Mesothelial cell of epicardium (in vitro differentiated cells): ENCODE data around the gene MTFP1. TPM values are rescaled to one million over a fixed set of nuclear protein-coding genes. Genes with fewer than 3 reads are reported as not detected.

Source experiments
- DNase-seq, 2 experiments: peaks; one replicate each; pipeline ENCODE4 v3.0.0; 2021; ENCODE audit warnings: low spot score in 2 of 2; ENCODE audit not compliant: unreplicated experiment in 2 of 2
- H3K27ac Mint-ChIP-seq: 2 replicates; pipeline ENCODE4 v1.8.0; 2021; ENCODE audit warnings: mixed read lengths
- H3K27me3 Mint-ChIP-seq: 2 replicates; pipeline ENCODE4 v1.8.0; 2021; ENCODE audit warnings: low read depth, mixed read lengths
- H3K36me3 Mint-ChIP-seq: 2 replicates; pipeline ENCODE4 v1.8.0; 2021; ENCODE audit warnings: mixed read lengths
- H3K4me1 Mint-ChIP-seq: 2 replicates; pipeline ENCODE4 v1.8.0; 2021; ENCODE audit warnings: mixed read lengths
- H3K4me3 Mint-ChIP-seq: 2 replicates; pipeline ENCODE4 v1.8.0; 2021; ENCODE audit warnings: mild to moderate bottlenecking, moderate library complexity, mixed read lengths
- H3K9me3 Mint-ChIP-seq: 2 replicates; pipeline ENCODE4 v1.8.0; 2021; ENCODE audit warnings: mixed read lengths
- total RNA-seq: library from RNA; stranded (reverse); gene quantifications from 3 replicates; pipeline ENCODE4 v1.2.1, GENCODE V29; 2021
- TF ChIP-seq, protein P1 (sequence below): fragments of 200-600 bp; sonication (generic); IDR thresholded peaks from one replicate; pipeline ENCODE4 v1.5.0; 2021; ENCODE audit warnings: antibody characterized with exemption; ENCODE audit not compliant: unreplicated experiment

The MTFP1 gene
- total RNA-seq, 1 donor from 2014 or later = 8.2 TPM

DNA sequence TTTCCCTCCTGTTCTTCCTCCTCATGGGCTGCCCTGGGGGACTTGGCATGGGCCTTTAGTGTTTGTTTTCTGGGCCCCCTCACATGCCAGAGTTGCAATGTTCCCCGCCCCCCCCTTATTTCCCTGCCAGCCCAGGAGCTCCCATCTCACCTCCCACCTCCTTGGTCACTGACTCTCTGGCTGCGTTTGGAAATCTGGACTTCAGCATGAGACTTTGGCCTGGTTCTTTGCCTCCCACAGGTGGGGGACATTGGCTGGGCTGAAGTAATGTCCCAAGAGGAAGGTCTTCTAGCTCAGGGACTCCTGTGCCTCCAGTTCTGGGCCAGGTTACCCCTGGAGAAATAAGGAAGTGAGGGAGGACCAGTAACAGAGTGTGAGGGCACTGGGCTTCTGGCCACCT, 7.0 kb downstream of the MTFP1 start:
- TF ChIP-seq, protein P1, sequence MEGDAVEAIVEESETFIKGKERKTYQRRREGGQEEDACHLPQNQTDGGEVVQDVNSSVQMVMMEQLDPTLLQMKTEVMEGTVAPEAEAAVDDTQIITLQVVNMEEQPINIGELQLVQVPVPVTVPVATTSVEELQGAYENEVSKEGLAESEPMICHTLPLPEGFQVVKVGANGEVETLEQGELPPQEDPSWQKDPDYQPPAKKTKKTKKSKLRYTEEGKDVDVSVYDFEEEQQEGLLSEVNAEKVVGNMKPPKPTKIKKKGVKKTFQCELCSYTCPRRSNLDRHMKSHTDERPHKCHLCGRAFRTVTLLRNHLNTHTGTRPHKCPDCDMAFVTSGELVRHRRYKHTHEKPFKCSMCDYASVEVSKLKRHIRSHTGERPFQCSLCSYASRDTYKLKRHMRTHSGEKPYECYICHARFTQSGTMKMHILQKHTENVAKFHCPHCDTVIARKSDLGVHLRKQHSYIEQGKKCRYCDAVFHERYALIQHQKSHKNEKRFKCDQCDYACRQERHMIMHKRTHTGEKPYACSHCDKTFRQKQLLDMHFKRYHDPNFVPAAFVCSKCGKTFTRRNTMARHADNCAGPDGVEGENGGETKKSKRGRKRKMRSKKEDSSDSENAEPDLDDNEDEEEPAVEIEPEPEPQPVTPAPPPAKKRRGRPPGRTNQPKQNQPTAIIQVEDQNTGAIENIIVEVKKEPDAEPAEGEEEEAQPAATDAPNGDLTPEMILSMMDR = no peak
- Mint-ChIP-seq H3K36me3 (no peaks in the 10 kb centered on the region), H3K9me3 (no peaks in the 10 kb centered on the region), H3K4me3 (no peak overlapping the region), H3K27ac (no peak overlapping the region), H3K4me1 (no peaks in the 10 kb centered on the region), H3K27me3 (no peaks in the 10 kb centered on the region)
- no peak for DNase-seq

DNA sequence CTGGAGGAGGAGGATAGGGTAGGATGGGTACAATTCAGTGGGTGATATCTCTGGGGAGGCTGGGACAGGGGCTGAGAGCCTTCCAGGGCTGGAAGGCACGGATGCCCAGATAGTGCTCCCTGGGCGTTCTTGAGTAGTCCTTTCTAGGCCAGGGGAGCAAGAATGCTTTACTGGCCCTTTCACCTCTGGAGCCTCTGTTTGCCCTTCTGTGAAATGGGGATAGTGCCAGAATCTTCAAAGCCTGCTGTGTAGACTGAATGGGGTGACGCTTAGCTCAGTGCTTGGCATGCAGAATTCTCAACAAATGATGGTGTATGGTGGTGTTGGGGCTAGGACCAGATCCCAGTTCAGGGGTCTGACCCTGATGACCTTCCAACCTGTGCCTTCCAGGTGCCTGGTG, 7.7 kb downstream of the MTFP1 start:
- DNase-seq = no peak
- no peak overlapping the region for H3K4me3 Mint-ChIP-seq
- H3K9me3 Mint-ChIP-seq = no peaks in the 10 kb centered on the region
- H3K27ac Mint-ChIP-seq = no peak overlapping the region
- H3K4me1 Mint-ChIP-seq = no peaks in the 10 kb centered on the region
- H3K27me3 Mint-ChIP-seq = no peaks in the 10 kb centered on the region
- no peaks in the 10 kb centered on the region for H3K36me3 Mint-ChIP-seq
- TF ChIP-seq, protein P1 = no peak

DNA sequence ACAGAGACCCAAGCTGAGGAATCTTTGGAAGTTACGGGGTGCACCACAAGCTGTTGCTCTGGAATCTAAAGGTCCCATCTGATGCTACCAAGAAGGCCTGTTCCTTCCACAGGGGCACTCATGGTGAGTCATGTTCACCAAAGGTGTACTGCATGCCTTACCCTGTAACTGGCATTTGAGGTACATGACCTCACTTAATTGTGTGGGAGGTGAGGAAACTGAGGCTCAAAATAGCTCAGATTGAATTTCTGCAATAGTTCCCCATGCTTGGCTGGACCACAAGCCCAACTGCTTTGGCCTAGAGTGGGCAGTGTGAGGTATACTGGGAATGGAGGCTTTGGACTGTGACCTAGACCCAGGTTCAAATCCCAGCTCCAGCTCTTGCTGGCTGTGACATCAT, 8.2 kb downstream of the MTFP1 start:
- Mint-ChIP-seq H3K36me3 (no peaks in the 10 kb centered on the region), H3K27me3 (no peaks in the 10 kb centered on the region), H3K27ac (no peak overlapping the region), H3K9me3 (no peaks in the 10 kb centered on the region), H3K4me3 (no peak overlapping the region), H3K4me1 (no peaks in the 10 kb centered on the region)
- TF ChIP-seq, protein P1 = no peak
- no peak for DNase-seq

DNA sequence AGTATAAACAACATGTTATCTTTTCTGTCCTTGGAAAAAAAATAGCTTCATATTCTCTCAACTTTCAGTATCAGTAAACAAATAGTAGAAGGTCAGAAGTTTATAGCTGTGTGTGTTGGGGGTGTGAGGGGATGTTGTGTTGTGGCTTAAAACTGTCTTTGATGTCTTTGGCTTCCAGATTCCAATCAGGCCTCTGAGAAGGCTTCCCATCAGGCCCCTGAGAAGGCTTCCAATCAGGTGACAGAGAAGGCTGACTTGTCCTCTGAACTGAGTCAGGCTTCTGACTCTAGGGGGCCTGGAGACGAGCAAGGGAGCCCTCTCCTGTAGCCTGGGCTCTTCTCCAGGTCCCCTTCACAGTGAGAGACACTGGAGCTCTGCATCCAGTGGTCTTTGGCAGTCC, 9.3 kb downstream of the MTFP1 start:
- Mint-ChIP-seq H3K27me3 (no peaks in the 10 kb centered on the region), H3K4me1 (no peaks in the 10 kb centered on the region), H3K27ac (no peak overlapping the region), H3K4me3 (no peak overlapping the region), H3K36me3 (no peaks in the 10 kb centered on the region), H3K9me3 (no peaks in the 10 kb centered on the region)
- no peak for DNase-seq
- TF ChIP-seq, protein P1 = no peak

DNA sequence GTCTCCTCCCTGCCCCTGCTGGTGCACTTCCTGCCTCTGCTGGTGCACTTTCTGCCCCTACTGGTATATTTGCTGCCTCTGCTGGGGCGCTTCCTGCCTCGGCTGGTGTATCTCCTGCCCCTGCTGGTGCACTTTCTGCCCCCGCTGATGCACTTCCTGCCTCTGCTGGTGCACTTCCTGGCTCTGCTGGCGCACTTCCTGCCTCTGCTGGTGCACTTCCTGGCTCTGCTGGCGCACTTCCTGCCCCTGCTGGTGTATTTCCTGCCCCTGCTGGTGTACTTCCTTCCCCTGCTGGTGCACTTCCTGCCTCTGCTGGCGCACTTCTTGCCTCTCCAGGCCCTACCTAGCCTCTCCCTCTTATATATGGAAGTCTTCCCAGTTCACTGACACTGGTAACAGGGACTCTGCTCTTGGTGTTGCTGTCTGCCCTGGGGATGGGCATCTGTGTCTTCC, 10.1 kb downstream of the MTFP1 start:
- H3K36me3 Mint-ChIP-seq = no peaks in the 10 kb centered on the region
- no peaks in the 10 kb centered on the region for H3K27me3 Mint-ChIP-seq
- H3K27ac Mint-ChIP-seq = no peak overlapping the region
- no peak for DNase-seq
- H3K4me1 Mint-ChIP-seq = no peaks in the 10 kb centered on the region
- H3K4me3 Mint-ChIP-seq = no peak overlapping the region
- TF ChIP-seq, protein P1 = no peak
- H3K9me3 Mint-ChIP-seq = no peaks in the 10 kb centered on the region

DNA sequence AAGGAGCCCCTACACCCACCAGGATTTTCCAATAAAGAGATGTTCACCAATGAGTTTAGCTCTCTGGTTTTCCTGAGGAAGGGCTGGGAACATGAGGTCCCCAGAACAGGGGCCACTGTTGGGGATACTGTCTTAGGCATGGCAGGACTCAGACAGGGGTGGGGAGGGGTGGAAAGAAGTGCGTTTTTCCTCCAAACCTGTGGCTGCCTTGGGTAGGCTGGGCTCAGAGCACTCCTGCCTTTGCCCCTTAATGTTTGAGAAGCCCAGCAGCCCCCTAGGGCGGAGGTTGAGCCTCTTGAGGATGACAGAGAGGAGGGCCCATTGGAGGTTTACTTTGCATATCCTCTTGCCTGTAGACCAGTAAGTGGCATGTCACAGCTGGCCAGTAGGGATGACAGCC, 10.6 kb downstream of the MTFP1 start:
- TF ChIP-seq, protein P1 = no peak
- peaks cover 4% of the 10 kb centered on the region for H3K27me3 Mint-ChIP-seq
- H3K4me3 Mint-ChIP-seq = no peak overlapping the region
- H3K9me3 Mint-ChIP-seq = no peaks in the 10 kb centered on the region
- no peaks in the 10 kb centered on the region for H3K4me1 Mint-ChIP-seq
- H3K27ac Mint-ChIP-seq = no peak overlapping the region
- no peak for DNase-seq
- no peaks in the 10 kb centered on the region for H3K36me3 Mint-ChIP-seq
